HG02623 (cell line): ENCODE measurements around the gene MMAA.

ENCODE experiments used
- ATAC-seq: cut with Tn5 transposase; IDR thresholded peaks from one replicate; pipeline ENCODE4 v1.9.1; 2021; ENCODE audit warnings: moderate library complexity; ENCODE audit not compliant: unreplicated experiment

The MMAA gene

GRCh38 chr4:145703850-145704497, 84.8 kb downstream of the MMAA start:
- no peak for ATAC-seq

GRCh38 chr4:145709336-145709735, 90.2 kb downstream of the MMAA start:
- ATAC-seq: no peak
